Left renal pelvis (tissue), 4 donors: ENCODE data around the gene SRRM1. TPM values are rescaled to one million over a fixed set of nuclear protein-coding genes. Genes with fewer than 3 reads are reported as not detected.
"Not testable (repeated sequence)": the region's sequence is repeated elsewhere in the genome, so short reads cannot be mapped to it uniquely, and the experiment has no call there.

Experiments
- DNase-seq, 4 donors: peaks; one replicate each; pipeline ENCODE4 v3.0.0-alpha.2; 2013; ENCODE audit warnings: low read depth in 4 of 4, low spot score in 3 of 4
- polyA plus RNA-seq, 4 donors: library from polyadenylated mRNA; unstranded; fragments of 120-200 nt; gene quantifications; one replicate each; pipeline ENCODE4 v1.2.1, GENCODE V29; 2013; ENCODE audit not compliant: insufficient read length in 4 of 4

The SRRM1 gene
- polyA plus RNA-seq, 4 donors, result 123 to 175 (median 148) TPM

DNA sequence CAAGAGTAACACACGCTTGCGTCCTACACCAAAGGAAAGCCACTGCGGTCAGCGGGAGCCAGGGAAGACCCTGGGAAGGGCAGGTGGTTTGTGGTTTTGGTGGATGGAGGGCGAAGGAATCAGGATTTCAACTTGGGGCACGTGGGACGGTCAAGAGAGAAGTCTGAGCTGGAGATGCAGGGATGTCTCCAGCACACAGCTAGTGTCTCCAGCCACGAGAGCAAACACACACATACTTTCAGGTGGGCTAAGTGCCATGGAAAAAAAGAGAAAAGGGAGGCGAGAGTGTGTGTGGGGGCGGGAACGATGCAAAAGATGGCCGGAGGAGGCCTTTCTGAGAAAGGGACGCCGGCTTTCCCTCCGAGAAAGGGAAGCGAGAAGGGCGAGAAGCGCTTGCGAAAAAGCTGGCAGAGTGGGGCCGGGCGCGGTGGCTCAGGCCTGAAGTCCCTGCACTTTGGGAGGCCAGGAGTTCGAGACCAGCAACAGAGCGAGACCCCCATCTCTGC is 1.4 kb upstream of the SRRM1 start:
- DNase-seq, result peak in 1 of 4 donors; percentile 22

DNA sequence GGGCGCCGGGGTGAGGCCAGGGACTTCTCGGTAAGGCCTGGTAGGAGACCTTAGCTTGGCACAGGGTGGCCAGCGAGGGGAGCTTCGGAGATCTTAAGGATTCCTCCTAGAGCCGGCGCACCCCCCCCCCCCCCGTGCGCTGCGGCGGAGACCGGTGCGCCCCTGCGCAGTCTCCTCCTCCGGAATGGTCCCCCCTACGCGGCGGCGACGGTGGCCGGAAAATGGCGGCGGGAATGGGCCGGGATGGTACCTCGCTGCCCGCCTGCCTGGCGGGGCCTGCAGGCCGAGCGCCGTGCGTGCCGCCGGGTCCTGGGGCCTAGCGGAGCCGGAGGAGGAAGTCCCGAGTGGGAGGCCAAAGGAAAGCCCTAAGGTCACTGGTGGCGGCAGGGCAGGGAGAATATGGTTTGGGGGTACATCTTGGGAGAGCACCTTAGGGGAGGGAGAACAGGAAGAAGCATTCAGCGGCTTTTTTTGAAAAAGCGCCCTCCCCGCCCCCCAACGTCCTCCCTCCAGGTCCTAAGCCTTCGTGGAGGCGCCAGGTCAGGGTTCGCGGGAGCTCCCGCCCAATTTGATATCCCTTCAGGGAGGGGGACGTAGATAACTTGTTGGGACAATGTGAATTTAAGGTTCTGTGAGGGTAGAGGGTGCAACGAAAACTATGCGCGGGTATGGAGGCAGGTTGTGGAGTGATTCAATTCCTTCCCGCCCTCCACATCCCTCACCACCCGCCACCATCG is 429 bp downstream of the SRRM1 start:
- DNase-seq, result peak in 1 of 4 donors; percentile 22

DNA sequence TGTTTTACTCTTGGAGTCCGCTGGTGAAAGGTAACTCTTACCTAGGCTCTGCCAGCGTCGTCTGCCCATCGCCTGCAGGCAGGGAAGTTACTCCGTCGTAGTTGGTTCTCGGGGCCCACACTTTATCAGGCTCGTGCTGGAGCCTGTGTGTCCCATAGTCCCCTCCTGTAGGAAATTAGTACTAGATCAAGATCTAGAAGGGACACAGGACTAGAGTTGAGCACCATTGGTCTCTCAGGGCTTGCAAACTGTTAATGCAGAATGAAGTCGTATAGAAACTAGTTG is 940 bp downstream of the SRRM1 start:
- DNase-seq, result no peak

DNA sequence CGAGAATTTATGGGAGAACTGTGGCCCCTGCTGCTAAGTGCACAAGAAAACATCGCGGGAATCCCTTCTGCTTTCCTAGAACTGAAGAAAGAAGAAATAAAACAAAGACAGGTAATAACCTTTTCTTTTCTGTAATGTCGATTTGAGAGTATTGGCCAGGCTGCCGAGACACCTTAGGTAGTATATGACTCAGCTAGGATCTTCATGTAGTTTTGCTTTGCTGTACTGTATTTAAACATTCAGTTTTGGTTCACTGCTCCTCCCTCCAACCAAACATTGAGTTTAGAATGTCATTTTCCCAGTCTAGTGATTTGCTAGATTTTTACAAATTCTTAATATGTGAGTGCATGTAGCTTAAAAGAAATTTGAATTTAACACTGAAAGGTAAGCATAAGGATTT is 5.8 kb downstream of the SRRM1 start:
- no peak for DNase-seq

DNA sequence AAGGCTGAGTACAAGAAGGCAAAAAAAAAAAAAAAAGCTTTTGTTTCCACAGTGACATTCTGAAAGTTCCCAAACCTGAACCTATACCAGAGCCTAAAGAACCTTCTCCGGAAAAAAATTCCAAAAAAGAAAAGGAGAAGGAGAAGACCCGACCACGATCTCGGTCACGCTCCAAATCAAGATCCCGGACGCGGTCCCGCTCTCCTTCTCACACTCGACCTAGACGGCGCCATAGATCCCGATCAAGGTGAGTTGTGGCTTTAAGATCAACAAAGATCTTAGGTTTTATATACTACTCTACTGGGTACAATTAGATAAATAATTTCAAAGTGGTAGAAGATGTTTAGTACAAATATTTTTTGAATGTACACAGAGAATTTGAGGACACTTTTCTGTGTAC is 9.3 kb downstream of the SRRM1 start:
- no peak for DNase-seq

DNA sequence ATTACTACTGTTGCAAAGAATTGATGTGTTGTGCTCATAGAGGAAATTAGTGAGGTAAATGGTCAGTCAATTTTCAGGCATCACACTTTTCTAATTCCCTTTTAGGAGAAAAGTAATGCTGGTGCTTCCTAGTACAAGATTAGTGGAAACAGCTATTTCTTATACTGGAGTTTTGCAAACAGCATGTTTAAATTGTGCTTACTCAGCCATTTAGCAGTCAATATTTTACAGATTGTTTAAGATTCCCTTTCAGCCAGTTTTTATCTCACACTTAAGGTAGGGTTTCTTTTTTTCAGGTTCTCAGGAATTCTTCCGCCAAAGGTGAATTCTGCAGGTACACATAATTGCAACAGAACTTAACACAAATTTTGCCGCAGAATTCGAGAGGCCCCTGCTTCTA is 10.9 kb downstream of the SRRM1 start:
- DNase-seq, result no peak

DNA sequence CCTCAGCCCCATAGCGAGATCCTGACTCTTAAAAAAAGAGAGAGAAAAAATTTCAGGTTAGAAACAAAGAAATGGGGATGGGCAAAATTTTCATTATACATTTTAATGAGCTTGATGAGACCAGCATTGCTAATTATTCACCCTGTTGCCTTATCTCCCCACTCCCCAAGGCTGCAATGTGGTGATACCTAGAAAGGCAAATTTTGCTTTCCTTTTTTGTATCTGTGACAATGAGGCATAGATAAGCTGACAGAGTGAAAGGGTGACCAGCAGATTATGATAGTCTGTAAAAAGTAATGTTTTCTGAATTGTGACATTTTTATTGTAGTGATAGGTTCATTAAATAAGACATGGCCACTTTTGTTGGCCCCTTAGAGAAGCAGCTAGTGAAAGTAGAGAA is 12.9 kb downstream of the SRRM1 start:
- no peak for DNase-seq

DNA sequence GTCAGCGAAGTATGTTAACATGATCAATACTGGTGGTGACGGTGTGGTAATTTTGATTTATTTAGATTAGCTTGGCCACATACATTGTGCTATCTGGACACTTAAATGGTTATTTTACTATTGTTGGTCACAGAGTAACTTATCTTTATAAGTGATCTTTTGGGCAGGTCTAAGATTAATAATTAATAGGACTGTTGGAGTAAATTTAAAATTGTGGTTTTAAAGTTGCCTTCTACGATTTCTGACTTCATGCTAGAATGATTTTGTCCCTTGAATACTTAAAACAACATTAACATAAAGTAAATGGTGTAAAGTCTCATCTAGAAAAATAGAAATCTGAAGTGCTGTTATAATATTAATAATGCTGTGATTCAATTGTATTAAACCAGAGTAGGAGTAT is 14.7 kb downstream of the SRRM1 start:
- DNase-seq, result no peak

DNA sequence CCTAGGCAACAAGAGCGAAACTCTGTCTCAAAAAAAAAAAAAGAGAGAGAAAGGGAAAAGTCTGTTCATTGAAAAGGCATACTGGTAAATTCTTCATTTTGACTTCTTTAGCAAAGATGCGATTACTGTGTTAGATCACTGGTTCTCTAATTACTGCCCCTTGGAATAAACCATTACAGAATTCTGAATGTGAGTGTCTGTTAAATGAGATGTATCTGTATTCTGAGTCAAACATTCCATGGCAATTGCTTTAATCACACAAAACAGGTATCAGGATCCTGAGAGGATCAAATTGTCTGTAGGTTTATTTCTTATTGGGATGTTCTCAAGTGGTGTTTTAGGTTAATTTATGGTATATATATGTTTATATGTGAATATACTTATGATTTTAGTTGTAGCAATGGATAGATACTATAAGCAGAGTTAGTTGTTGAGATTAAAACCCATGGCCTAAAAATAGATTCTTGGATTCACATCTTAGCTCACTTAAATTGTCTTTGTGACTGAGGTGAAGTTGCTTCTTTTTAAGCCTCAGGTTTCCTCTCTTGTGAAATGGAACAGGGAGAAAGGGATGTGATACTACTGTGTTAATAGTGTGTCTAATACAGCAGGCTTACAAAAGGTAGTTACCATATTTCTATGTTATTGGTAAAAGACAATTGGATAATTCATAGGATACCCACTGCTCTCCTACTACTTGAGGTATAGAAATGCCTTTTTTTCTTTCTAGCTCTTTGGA is 16.2 kb downstream of the SRRM1 start:
- DNase-seq, result no peak

DNA sequence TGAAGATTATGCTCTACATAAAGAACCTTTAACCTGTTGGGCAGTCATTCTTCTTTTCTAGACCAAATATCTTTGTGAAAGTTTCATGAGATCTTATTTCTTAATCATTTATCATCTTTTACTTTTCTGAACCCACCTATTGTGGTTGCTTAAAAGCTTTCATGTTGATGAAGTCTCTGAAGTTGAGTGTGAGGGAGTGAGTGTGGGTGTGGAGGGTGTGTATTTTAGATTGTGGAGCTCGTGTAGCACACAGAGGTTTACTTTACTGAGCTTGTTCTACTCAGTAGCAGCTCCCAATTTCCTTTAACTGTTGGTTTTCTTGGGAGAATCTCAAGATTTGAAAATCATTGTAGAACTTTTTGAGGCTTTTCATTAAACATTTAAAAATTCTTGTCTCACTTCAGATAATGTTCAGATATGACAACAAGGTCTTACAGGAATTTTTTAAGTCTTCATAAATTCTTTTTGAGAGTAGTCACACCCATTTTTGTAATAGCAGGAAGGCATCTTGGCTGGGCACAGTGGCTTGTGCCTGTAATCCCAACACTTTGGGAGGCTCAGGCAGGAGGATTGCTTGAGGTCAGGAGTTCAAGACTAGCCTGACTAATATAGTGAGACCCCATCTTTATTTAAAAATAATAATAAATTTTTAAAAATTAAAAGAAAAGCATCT is 17.0 kb downstream of the SRRM1 start:
- no peak for DNase-seq

DNA sequence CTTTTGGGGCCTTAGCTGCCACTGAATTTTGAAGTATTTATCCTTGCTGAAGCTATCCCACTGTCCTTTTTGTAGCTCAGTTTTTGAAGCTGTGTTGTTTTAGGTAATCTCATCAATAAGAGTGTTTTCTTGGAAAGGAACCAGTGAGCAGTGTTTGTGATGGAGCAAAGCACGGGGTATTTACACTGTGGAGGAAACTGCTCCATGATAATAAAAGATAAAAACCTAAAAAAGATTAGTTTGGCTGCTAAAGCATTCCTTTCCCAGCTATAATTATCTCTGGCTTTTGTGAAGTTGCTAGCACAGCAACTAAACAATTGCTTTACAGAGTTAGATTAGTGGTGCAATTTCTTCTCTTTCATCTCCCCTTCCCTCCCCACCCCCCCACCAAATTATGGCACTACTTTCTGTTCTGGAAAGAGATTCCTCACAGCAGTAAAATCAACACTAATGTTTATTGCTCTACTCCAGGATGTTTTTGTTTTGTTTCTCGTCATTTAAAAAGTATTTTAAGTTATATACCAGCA is 21.5 kb downstream of the SRRM1 start:
- no peak for DNase-seq

DNA sequence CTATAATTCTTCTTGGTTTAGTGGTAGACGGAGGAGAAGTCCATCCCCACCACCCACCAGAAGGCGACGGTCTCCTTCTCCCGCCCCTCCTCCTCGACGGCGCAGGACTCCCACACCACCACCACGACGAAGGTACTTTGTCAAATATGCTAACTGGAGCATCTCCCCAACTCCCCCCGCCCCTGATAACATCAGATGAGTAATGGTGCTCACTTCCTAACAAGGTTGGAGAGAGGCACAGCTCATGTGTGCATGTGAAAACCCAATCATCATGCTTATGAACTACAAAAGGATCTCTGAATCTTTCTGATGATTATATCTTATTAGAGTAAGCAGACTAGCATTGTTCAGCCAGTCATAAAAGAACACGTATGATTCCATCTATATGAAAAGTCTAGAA is 23.7 kb downstream of the SRRM1 start:
- no peak for DNase-seq

DNA sequence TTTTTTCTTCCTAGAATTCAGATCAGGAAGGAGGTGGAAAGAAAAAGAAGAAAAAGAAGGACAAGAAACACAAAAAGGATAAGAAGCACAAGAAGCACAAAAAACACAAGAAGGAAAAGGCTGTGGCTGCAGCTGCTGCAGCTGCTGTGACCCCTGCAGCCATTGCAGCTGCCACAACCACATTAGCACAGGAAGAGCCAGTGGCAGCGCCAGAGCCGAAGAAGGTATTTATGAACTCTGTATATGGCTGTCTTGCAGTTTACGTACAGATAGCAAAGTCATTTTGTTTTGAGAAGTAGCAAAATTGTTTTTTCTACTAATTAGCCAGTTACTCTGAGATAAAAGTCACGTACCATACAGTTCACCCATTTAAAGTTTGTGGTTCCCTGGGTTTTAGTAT is 28.3 kb downstream of the SRRM1 start:
- DNase-seq, result not testable (repeated sequence)

DNA sequence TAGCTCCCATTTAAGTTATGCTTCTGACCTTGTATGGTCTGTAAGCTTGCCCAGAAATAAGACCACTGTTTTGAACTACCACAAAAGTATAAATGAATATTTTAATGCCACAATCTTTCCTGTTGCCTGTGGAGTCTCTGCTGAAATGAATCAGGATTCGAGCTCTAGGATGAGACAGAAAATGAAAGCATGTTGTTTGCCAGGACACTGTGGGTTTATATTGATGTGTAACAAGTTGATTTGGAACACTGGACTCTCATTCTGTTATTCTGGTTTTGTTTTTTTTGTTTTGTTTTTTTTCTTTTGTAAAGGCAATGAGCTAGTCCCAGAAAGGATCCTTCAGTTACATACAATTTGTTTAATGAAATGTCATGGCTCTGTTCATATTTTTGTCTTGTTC is 29.6 kb downstream of the SRRM1 start:
- not testable (repeated sequence) for DNase-seq

DNA sequence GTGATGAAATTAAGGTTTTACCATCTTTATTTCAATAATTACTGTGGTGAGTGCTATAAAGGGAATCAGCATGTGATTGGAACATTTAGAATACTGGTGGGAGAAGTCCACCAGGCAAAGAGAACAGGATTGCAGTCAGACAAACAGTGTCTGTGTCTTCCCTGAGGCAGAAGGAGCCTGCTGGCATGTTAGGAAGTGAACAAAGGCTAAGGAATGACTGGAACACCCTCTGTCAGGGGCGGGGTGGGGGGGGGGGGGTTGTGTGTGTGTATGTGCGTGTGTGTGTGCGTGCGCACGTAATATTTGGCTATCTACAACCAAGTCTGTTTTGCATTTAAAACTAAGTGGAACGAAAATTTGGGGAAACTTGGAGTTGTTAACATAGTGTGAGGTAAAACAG is 30.2 kb downstream of the SRRM1 start:
- no peak for DNase-seq

DNA sequence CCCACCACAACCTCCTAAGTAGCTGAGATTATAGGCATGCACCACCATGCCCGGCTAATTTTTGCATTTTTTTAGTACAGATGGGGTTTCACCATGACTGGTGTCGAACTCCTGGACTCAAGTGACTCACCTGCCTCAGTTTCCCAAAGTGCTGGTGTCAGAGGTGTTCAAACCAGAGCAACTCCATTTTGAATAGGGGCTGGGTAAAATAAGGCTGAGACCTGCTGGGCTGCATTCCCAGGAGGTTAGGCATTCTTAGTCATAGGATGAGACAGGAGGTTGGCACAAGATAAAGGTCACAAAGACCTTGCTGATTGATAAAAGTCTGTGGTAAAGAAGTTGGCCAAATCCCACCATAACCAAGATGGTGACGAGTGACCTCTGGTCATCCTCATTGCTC is 35.3 kb downstream of the SRRM1 start:
- DNase-seq, result not testable (repeated sequence)

DNA sequence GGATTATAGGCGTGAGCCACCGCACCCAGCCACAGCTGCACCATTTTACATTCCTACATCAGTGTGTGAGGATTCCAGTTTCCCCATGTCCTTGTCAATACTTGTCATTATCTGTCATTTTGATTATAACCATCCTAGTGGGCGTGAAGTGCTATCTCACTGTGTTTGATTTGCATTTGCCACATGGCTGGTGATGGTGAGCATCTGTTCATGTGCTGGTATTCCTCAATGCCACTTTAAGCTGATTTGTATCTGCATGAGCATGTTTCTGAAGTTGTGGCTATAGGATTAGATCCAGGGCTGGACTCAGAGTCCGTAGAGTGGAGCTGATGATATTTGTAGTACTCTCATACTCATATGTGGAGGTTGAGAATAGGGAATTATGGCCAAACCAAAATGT is 36.6 kb downstream of the SRRM1 start:
- DNase-seq, result no peak

DNA sequence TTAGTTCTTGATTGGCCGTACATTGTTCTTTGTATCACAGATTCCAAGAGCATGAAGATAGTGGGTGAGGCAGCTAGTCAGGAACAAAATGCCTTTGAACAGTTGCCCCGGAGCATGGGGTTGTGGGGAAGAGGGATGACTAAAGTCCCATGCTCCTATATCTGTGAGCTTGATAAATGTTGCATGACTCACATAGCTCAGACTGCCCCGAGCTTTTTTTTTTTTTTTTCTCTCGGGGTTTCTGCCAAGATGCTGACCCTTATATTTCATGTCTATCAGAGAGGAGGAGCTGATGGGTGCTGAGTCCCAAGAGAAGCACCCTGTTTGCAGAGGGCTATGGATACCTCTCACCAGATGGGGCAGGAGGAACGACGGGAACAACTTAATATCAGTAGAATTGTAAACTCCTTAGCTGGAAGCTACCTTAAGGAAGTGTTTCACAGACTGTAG is 40.6 kb downstream of the SRRM1 start:
- no peak for DNase-seq

DNA sequence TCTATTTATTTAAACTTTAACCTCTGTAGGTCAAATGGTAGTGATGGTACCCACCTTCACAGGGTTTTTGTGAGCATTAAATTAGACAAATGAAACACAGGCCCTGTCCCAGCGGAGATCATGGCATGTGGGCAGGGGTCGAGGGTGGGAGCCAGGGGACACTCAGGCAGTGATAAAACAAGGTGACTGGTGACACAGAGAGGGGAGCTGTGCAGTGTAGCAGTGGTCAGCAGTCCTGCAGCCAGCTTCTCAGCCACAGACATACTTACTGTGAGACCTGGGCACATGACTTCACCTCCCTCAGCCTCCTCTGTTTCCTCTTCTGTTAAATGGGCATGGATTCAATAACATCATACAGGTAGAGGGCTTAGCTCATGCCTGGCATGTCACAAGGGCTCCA is 44.9 kb downstream of the SRRM1 start:
- DNase-seq, result no peak

DNA sequence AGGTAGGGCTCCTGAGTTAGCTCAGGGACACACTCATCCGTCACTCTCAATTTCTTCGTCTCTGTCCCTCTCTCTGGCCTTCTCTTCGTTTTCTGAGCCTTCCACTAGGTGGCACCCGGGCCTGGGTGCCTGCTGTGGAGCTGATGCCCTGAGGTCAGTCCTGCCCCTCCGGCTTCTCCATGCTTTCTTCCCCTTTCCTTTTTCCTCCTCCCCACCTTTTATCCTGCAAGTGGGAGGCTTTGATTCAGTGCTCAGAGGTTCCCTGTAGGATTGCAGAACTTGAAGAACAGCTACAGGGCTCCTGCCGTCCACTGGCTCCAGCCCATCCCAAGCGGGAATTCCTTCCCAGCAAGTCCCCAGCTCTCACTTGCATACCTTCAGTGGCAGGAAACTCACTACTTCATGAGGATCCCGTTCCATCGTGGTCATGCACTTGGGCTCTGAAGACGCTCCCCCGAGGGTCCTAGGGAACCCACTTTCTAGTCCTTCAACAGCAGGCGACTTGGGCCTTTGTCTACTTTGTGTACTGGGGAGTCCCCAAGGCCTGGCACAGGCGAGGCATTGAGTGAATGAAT is 45.6 kb downstream of the SRRM1 start:
- DNase-seq, result peak in 3 of 4 donors; percentile 27 to 43 (median 40)

DNA sequence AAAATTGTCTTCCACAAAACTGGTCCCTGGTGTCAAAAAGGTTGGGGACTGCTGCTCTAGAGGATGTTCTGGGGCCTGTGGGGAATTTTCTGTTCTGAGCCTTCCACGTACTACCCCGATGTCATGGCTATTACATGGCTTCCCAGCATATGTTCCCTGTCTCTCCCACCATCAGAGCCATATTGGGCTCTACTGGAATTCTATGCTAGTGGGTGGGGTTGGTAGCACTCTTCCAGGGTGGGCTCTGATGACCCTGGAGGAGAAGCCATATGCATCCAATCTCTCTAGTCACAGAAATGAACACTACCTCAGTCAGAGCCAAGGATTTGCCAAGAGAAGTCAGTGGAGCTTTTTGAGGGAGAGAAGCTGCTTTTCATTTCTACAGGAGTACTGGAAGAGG is 47.9 kb downstream of the SRRM1 start:
- no peak for DNase-seq
